Fibroblast of mammary gland (primary cell): ENCODE measurements around the gene PPM1M.

Source experiments
- DNase-seq: peaks from one replicate; pipeline ENCODE4 v3.0.0-alpha.2; 2010; ENCODE audit warnings: low read depth
- H3K4me3 ChIP-seq: 2 replicates; pipeline ENCODE4 v1.5.1; 2011; ENCODE audit warnings: low read depth, mild to moderate bottlenecking, low read length, moderate library complexity; ENCODE audit not compliant: control insufficient read depth
- CTCF ChIP-seq: conservative IDR thresholded peaks from 2 replicates; pipeline ENCODE4 v1.5.1; 2011; ENCODE audit warnings: low read depth, low read length, inconsistent platforms; ENCODE audit not compliant: control insufficient read depth, insufficient read depth

PPM1M gene

GRCh38 chr3:52277071-52277964, 31.8 kb downstream of the PPM1M start:
- no peak for TF ChIP-seq CTCF
- DNase-seq = peak; percentile 71
- peak overlapping the region; percentile 94 for H3K4me3 ChIP-seq

GRCh38 chr3:52277972-52278509, 32.5 kb downstream of the PPM1M start:
- TF ChIP-seq CTCF = peak; percentile 36
- peak overlapping the region; percentile 94 for H3K4me3 ChIP-seq
- DNase-seq = peak; percentile 30

GRCh38 chr3:52278510-52279069, 33.0 kb downstream of the PPM1M start, which contains the start of gene WDR82:
WDR82 (minus strand) TSS chr3:52278649; CDS start chr3:52278361, 288 bp downstream.
- peak; percentile 46 for TF ChIP-seq CTCF
- DNase-seq = peak; percentile 88
- peak within 1 kb of the TSS; percentile 94 for H3K4me3 ChIP-seq

GRCh38 chr3:52279596-52279995, 34.0 kb downstream of the PPM1M start:
- DNase-seq = no peak
- H3K4me3 ChIP-seq = peak overlapping the region; percentile 94
- no peak for TF ChIP-seq CTCF

GRCh38 chr3:52280050-52280461, 34.5 kb downstream of the PPM1M start:
- no peak overlapping the region for H3K4me3 ChIP-seq
- TF ChIP-seq CTCF = no peak
- DNase-seq = peak; percentile 35

- TF ChIP-seq CTCF = no peak
- H3K4me3 ChIP-seq = no peak overlapping the region
- peak; percentile 56 for DNase-seq
Measured at GRCh38 chr3:52281981-52282801, 36.6 kb downstream of the PPM1M start.
